Adipose tissue (tissue), 3 donors: ENCODE results near the gene KIAA0930. TPM values are rescaled to one million over a fixed set of nuclear protein-coding genes. Genes with fewer than 3 reads are reported as not detected.
"Not testable (repeated sequence)": the region's sequence is repeated elsewhere in the genome, so short reads cannot be mapped to it uniquely, and the experiment has no call there.

ENCODE experiments used
- H3K27ac ChIP-seq: one replicate; pipeline ENCODE4 v1.5.1; 2013; ENCODE audit warnings: low read depth, low read length
- WGBS, 3 donors: extraction: QIAGEN DNeasy Blood & Tissue Kit; methylation state at CpG; one replicate each; pipeline ENCODE4 v1.1.7; 2013; 5-methylcytosine and 5-hydroxymethylcytosine counted together
- polyA plus RNA-seq, 3 donors: library from polyadenylated mRNA; stranded (reverse); fragments of 200-250 nt; gene quantifications; one replicate each; pipeline ENCODE4 v1.2.3, GENCODE V29; 2013
- donor health status: healthy with polysubstance abuse.
- donor health status: Bipolar disorder and iron deficiency.
- donor health status: healthy.

KIAA0930 gene
- polyA plus RNA-seq, 3 donors = 16.1 to 31.6 (median 26.2) TPM

GRCh38 chr22:45196926-45197605 is 43.6 kb downstream of the KIAA0930 start:
- H3K27ac ChIP-seq = no peak overlapping the region
- WGBS, 3 donors = 91 to 93% (median 92%) methylated on average over 34 of the region's 34 CpGs

- no peak overlapping the region for H3K27ac ChIP-seq
- WGBS, 3 donors = 89 to 95% (median 92%) methylated on average over 16 of the region's 16 CpGs
These were observed 44.4 kb downstream of the KIAA0930 start for GRCh38 chr22:45196308-45196707.

GRCh38 chr22:45195616-45196015 is 45.1 kb downstream of the KIAA0930 start:
- H3K27ac ChIP-seq = no peak overlapping the region
- WGBS, 3 donors = 89 to 97% (median 94%) methylated on average over 7 of the region's 7 CpGs

GRCh38 chr22:45194686-45195085 is 46.0 kb downstream of the KIAA0930 start:
- 91% methylated on average over 17 of the region's 17 CpGs for WGBS, 3 donors

GRCh38 chr22:45192701-45193187 is 48.0 kb downstream of the KIAA0930 start:
- no peak overlapping the region for H3K27ac ChIP-seq
- WGBS, 3 donors = 56 to 72% (median 69%) methylated on average over 13 of the region's 13 CpGs

More at GRCh38 chr22:45194686-45195085, 46.0 kb downstream of the KIAA0930 start:
- H3K27ac ChIP-seq = no peak overlapping the region

GRCh38 chr22:45191746-45192145 is 48.9 kb downstream of the KIAA0930 start:
- not testable (repeated sequence) for H3K27ac ChIP-seq
- 82 to 94% (median 82%) methylated on average over 9 of the region's 9 CpGs for WGBS, 3 donors

- WGBS, 3 donors = 74 to 94% (median 81%) methylated on average over 4 of the region's 4 CpGs
- no peak overlapping the region for H3K27ac ChIP-seq
These were observed 50.4 kb downstream of the KIAA0930 start for GRCh38 chr22:45190202-45190872.

- no peak overlapping the region for H3K27ac ChIP-seq
- WGBS, 3 donors = 71 to 82% (median 81%) methylated on average over 16 of the region's 16 CpGs
These were observed 51.9 kb downstream of the KIAA0930 start for GRCh38 chr22:45188779-45189178.

- 48 to 67% (median 61%) methylated on average over 4 of the region's 4 CpGs for WGBS, 3 donors
These were observed 52.8 kb downstream of the KIAA0930 start for GRCh38 chr22:45187891-45188290.

GRCh38 chr22:45185718-45186514 is 54.8 kb downstream of the KIAA0930 start:
- no peak overlapping the region for H3K27ac ChIP-seq

More at GRCh38 chr22:45187891-45188290, 52.8 kb downstream of the KIAA0930 start:
- H3K27ac ChIP-seq = no peak overlapping the region

GRCh38 chr22:45183974-45184373 is 56.7 kb downstream of the KIAA0930 start:
- WGBS, 3 donors = 89 to 93% (median 93%) methylated on average over 13 of the region's 13 CpGs

More at GRCh38 chr22:45185718-45186514, 54.8 kb downstream of the KIAA0930 start:
- WGBS, 3 donors = 81 to 83% (median 82%) methylated on average over 16 of the region's 16 CpGs

GRCh38 chr22:45181766-45182165 is 58.9 kb downstream of the KIAA0930 start:
- WGBS, 3 donors = 88 to 94% (median 88%) methylated on average over 2 of the region's 2 CpGs

More at GRCh38 chr22:45183974-45184373, 56.7 kb downstream of the KIAA0930 start:
- no peak overlapping the region for H3K27ac ChIP-seq

GRCh38 chr22:45181240-45181639 is 59.5 kb downstream of the KIAA0930 start:
- no peak overlapping the region for H3K27ac ChIP-seq
- WGBS, 3 donors = 96 to 99% (median 96%) methylated on average over 4 of the region's 4 CpGs

More at GRCh38 chr22:45181766-45182165, 58.9 kb downstream of the KIAA0930 start:
- H3K27ac ChIP-seq = no peak overlapping the region

- WGBS, 3 donors = 73 to 93% (median 77%) methylated on average over 14 of the region's 14 CpGs
These were observed 60.5 kb downstream of the KIAA0930 start for GRCh38 chr22:45180146-45180679.

GRCh38 chr22:45179276-45180049 is 61.2 kb downstream of the KIAA0930 start:
- H3K27ac ChIP-seq = no peak overlapping the region
- 82 to 84% (median 83%) methylated on average over 9 of the region's 9 CpGs for WGBS, 3 donors

More at GRCh38 chr22:45180146-45180679, 60.5 kb downstream of the KIAA0930 start:
- H3K27ac ChIP-seq = no peak overlapping the region

- WGBS, 3 donors = 57 to 79% (median 67%) methylated on average over 7 of the region's 7 CpGs
- no peak overlapping the region for H3K27ac ChIP-seq
These were observed 67.7 kb downstream of the KIAA0930 start for GRCh38 chr22:45172881-45173585.

- WGBS, 3 donors = 81 to 87% (median 85%) methylated on average over 6 of the region's 6 CpGs
- no peak overlapping the region for H3K27ac ChIP-seq
These were observed 68.9 kb downstream of the KIAA0930 start for GRCh38 chr22:45171830-45172229.
